Keratinocyte (primary cell): ENCODE measurements around the gene RNASE12. TPM values are rescaled to one million over a fixed set of nuclear protein-coding genes. Genes with fewer than 3 reads are reported as not detected.

Source experiments
- DNase-seq: peaks from one replicate; pipeline ENCODE4 v3.0.0-alpha.2; 2011; ENCODE audit warnings: low read depth, missing footprints, low spot score
- FAIRE-seq: peaks from 2 replicates; lab custom pipeline; 2011; peaks lifted over from hg19 to GRCh38; lab: Jason Lieb, UNC
- H2AFZ ChIP-seq: 2 replicates; pipeline ENCODE4 v1.6.0; 2012; ENCODE audit warnings: low read length, control low read depth, inconsistent platforms; ENCODE audit not compliant: control insufficient read depth
- H3K27ac ChIP-seq: 2 replicates; pipeline ENCODE4 v1.5.1; 2011; ENCODE audit warnings: low read length; ENCODE audit not compliant: control insufficient read depth, insufficient read depth
- H3K27me3 ChIP-seq: 3 replicates; pipeline ENCODE4 v1.6.0; 2011; ENCODE audit warnings: low read length; ENCODE audit not compliant: control insufficient read depth, insufficient read depth; ENCODE audit errors: extremely low read depth
- H3K36me3 ChIP-seq, 2 experiments: 2 replicates in 1 of 2; 3 replicates in 1 of 2; pipeline ENCODE4 v1.5.1; 2011; ENCODE audit warnings: low read length in 2 of 2, mild to moderate bottlenecking in 1 of 2; ENCODE audit not compliant: control insufficient read depth in 2 of 2, insufficient read depth in 2 of 2; ENCODE audit errors: extremely low read depth in 1 of 2
- H3K4me1 ChIP-seq: 3 replicates; pipeline ENCODE4 v1.5.1; 2011; ENCODE audit warnings: low read length; ENCODE audit not compliant: control insufficient read depth, insufficient read depth; ENCODE audit errors: extremely low read depth
- H3K4me2 ChIP-seq: 3 replicates; pipeline ENCODE4 v1.6.0; 2011; ENCODE audit warnings: low read depth, low read length; ENCODE audit not compliant: control insufficient read depth, insufficient read depth; ENCODE audit errors: extremely low read depth
- H3K4me3 ChIP-seq, 3 experiments: fragments of 200-600 bp in 1 of 3; sonication (generic) in 1 of 3; 2 replicates in 2 of 3; 3 replicates in 1 of 3; pipeline ENCODE4 v1.5.1; 2011 to 2016; ENCODE audit warnings: low read length in 3 of 3, mild to moderate bottlenecking in 3 of 3, control low read depth in 2 of 3, inconsistent platforms in 1 of 3, low read depth in 1 of 3, mixed read lengths in 1 of 3, mixed run types in 1 of 3, moderate library complexity in 1 of 3; ENCODE audit not compliant: control insufficient read depth in 2 of 3, insufficient read depth in 2 of 3; ENCODE audit errors: extremely low read depth in 1 of 3
- H3K79me2 ChIP-seq: 2 replicates; pipeline ENCODE4 v1.6.0; 2012; ENCODE audit warnings: low read length; ENCODE audit not compliant: control insufficient read depth, insufficient read depth
- H3K9ac ChIP-seq: 3 replicates; pipeline ENCODE4 v1.6.0; 2011; ENCODE audit warnings: low read length; ENCODE audit not compliant: control insufficient read depth, insufficient read depth; ENCODE audit errors: extremely low read depth
- H3K9me1 ChIP-seq: 3 replicates; pipeline ENCODE4 v1.6.0; 2011; ENCODE audit warnings: low read length; ENCODE audit not compliant: control insufficient read depth, insufficient read depth; ENCODE audit errors: extremely low read depth
- H3K9me3 ChIP-seq: 2 replicates; pipeline ENCODE4 v1.5.1; 2012; ENCODE audit warnings: low read depth, low read length; ENCODE audit not compliant: control insufficient read depth
- H4K20me1 ChIP-seq: 3 replicates; pipeline ENCODE4 v1.6.0; 2011; ENCODE audit warnings: low read length; ENCODE audit not compliant: control insufficient read depth, insufficient read depth; ENCODE audit errors: extremely low read depth
- CTCF ChIP-seq, 3 experiments: IDR thresholded peaks in 1 of 3; conservative IDR thresholded peaks in 1 of 3; optimal IDR thresholded peaks in 1 of 3; 2 replicates in 2 of 3; 3 replicates in 1 of 3; pipeline versions ENCODE3 to v1.5.1; 2011; ENCODE audit warnings: low read length in 3 of 3, mild to moderate bottlenecking in 3 of 3, moderate library complexity in 2 of 3, control low read depth in 1 of 3, inconsistent platforms in 1 of 3; ENCODE audit not compliant: insufficient read depth in 2 of 3; ENCODE audit errors: extremely low read depth in 1 of 3
- EZH2 ChIP-seq: IDR thresholded peaks from one replicate; pipeline ENCODE4 v1.6.1; 2012; ENCODE audit warnings: inconsistent platforms, mild to moderate bottlenecking, low read length, moderate library complexity
- dilution Hi-C: fragments of 300-500 bp; cut with MboI; formaldehyde crosslinking; loops from one replicate; pipeline ENCODE4 v1.7.0; 2020; ENCODE audit warnings: low sequenced_read_pairs; ENCODE audit not compliant: extremely low pct_ligation_motif_present
- polyA plus RNA-seq, 5 experiments: library from polyadenylated mRNA; depleted of rRNA in 3 of 5; stranded (reverse) in 3 of 5; stranded (forward) in 1 of 5; unstranded in 1 of 5; fragments of >200 nt; gene quantifications; 1 replicate in 1 of 5; 2 replicates in 3 of 5; 3 replicates in 1 of 5; pipeline versions ENCODE4 v1.2.1 to v1.2.3, GENCODE V29; 2011 to 2012; ENCODE audit warnings: missing spikeins in 2 of 5, low read depth in 1 of 5, low replicate concordance in 1 of 5

The RNASE12 gene
- polyA plus RNA-seq, 1 donor (not counting 4 experiments of a cell fraction or from before 2014, with no cell fraction given) = not detected

- DNase-seq (no peak), FAIRE-seq (no peak)
- Histone ChIP-seq H3K4me2 (no peak overlapping the region), H4K20me1 (no peaks in the 10 kb centered on the region), H3K9me1 (peaks cover 2% of the 10 kb centered on the region), H3K79me2 (no peaks in the 10 kb centered on the region), H3K4me3 (no peak overlapping the region), H2AFZ (no peak overlapping the region), H3K27ac (no peak overlapping the region), H3K9me3 (no peaks in the 10 kb centered on the region), H3K27me3 (no peaks in the 10 kb centered on the region), H3K36me3 (no peaks in the 10 kb centered on the region), H3K4me1 (no peaks in the 10 kb centered on the region), H3K9ac (no peak overlapping the region)
- dilution Hi-C loops = no loop called here
- TF ChIP-seq CTCF (optimal IDR thresholded peaks at IDR 0.05 in 1 of 3, IDR thresholded peaks at IDR 0.05 in 1 of 3, conservative IDR thresholded peaks at IDR 0.05 in 1 of 3; ENCODE audit: extremely low read depth in 1 of 3, insufficient read depth in 2 of 3, low read length in 3 of 3) (no peak), EZH2 (no peak)
Measured at GRCh38 chr14:20607617-20608016, 16.4 kb upstream of the RNASE12 start.

GRCh38 chr14:20606902-20607242, 15.7 kb upstream of the RNASE12 start:
- Histone ChIP-seq H3K27me3 (no peaks in the 10 kb centered on the region), H3K4me1 (no peaks in the 10 kb centered on the region), H3K4me3 (no peak overlapping the region), H3K79me2 (no peaks in the 10 kb centered on the region), H4K20me1 (no peaks in the 10 kb centered on the region), H3K36me3 (no peaks in the 10 kb centered on the region), H3K9ac (no peak overlapping the region), H3K27ac (no peak overlapping the region), H2AFZ (no peak overlapping the region), H3K4me2 (no peak overlapping the region), H3K9me1 (no peaks in the 10 kb centered on the region), H3K9me3 (no peaks in the 10 kb centered on the region)
- DNase-seq = no peak
- dilution Hi-C loops = no loop called here
- FAIRE-seq = no peak
- TF ChIP-seq CTCF (optimal IDR thresholded peaks at IDR 0.05 in 1 of 3, IDR thresholded peaks at IDR 0.05 in 1 of 3, conservative IDR thresholded peaks at IDR 0.05 in 1 of 3; ENCODE audit: extremely low read depth in 1 of 3, insufficient read depth in 2 of 3, low read length in 3 of 3) = no peak
- TF ChIP-seq EZH2 = no peak
